Kidney capillary endothelial cell (primary cell): ENCODE measurements around the gene UACA.
"Not testable (repeated sequence)": the region's sequence is repeated elsewhere in the genome, so short reads cannot be mapped to it uniquely, and the experiment has no call there.

Source experiments
- DNase-seq: peaks from one replicate; pipeline ENCODE4 v3.0.0-alpha.2; 2018; ENCODE audit warnings: low spot score

UACA gene

DNA sequence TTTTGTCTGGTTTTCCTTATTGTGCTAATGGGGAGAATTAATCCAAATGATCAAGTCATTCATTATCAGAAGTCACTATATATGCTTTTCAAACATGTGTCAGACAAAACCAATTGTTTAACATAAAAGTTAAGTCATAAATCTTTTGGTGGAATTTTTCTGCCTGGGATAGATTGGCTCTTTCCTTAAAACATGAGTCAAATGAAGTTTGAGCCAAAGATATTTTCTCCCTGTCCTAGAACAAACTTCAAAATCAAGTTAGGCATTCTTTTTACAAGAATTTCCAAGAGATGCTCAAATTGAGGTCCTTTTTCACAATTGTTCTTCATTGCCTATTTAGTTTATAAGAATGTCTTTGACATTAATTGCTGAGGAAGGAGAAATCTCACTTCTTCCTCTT is 138.3 kb downstream of the UACA start:
- DNase-seq, result no peak

DNA sequence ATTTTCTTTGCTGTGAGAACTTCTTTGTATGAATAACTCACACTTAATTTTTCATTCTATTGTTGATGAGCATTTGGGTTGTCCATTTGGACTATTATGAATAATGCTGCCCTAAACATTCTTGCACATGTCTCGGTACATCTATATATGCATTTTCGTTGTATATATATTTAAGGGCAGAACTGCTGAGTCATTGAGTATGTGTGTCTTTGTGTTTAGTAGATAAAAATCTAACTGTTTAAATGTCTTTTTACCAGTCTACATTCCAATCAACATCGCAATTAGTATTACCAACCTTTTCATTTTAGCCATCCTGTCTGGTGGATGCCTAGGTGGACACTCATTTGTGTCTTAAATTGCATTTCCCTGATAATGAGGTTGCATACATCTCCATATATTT is 144.4 kb downstream of the UACA start:
- DNase-seq, result no peak

DNA sequence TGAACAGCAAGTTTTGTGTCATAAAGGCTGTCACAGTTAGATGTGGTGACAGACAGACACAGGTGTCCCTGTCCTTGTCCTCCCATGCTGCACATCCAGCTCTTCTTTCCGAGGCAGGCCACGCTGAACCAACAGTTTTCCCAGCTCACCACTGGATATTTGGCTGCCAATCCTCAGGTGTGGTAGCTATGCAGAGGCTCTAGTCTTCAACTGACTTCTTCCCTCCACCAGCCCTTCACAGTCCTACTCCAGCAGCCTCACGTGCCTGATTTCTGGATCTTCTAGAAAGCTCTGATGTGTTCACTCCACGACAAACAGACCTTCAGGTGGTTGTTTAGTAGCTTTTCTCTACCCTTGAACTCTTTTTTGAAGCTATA is 145.5 kb downstream of the UACA start:
- DNase-seq, result no peak

DNA sequence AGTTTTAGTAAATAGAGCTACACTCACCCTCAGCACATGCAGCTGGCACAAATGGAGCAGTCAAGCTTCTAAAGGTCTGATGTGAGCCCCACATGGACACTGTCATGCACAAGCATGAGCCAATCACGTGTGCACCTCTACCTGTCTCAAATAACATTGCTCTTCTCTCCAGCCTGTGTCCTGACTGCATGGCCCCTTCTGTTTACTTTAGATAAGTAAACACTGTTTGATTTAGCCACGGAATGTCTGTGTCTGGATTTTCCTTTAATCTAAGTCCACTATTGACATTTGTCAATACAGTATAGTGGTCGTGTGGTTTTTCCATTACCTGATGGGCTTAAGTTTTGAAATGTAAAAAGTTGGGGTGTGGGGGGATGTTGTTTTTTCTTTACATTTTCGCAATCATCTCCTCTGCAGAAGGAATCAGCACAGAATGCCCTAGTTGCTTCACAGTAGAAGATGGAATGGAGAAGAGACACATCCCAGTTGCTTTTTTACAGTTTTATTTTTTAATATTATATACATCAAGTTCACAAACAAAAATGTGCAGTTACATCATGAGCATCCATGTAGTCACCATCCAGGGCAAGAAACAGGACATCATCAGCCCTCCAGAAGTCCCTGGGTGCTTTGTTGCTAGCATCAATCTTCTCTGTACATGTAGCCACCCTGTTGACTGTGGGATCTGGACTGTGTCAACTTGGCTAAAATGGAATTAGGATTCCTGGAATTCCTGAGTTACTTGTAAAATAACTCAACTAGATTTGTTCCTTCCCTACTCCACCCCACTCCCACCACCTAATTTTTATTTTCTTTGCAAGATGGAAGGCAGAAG is 146.1 kb downstream of the UACA start:
- no peak for DNase-seq

DNA sequence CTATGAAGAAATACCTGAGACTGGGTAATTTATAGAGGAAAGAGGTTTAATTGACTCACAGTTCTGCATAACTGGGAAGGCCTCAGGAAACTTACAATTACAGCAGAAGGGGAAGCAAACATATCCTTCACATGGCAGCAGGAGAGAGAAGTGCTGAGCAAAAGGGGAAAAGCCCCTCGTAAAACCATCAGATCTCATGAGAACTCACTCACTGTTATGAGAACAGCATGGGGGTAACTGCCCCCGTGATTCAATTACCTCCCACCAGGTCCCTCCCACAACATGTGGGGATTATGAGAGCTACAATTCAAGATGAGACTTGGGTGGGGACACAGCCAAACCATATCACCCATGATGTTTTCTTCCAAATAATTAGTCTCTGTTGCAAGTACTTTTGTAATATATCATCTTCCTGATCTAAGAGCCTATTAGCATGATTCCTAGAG is 147.0 kb downstream of the UACA start:
- DNase-seq, result not testable (repeated sequence)

DNA sequence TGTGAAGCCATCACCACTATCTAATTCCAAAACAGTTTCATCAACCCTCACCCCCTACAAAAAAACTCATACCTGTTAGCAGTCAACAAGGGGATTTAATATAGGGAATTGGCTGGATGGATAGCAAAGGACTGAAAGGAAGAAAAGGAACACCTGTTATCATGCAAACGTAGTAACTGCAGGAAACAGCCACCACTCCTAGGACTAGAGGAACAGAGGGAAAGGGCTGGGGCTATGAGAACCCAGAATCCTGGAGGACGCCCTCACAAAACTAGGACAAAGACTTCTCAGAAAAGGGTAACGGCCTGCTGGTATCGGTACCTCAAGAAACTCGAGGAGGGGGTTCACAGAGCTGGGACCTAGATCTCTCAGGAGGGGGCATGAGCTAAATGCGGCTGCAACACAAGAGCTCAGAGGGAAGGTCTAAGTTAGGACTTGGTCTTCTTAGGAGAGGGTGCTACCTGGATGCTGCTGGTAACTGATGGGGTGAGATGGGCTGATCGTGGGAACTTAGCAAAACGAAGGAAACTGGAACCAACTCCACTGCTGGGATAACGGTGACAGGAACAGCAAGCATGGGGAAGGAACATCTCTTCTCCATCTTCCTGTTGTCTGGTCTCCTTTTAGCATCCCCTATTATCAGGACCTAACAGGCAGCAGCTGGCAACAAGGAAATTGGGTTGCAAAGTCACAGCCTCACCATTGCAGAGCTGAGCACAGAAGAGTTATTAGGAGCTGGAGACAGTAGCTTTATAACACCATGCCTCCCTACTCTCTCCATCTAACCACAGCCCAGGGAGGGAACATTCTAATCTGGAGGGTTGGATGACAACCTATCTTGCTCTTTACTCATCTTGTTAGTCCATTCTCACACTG is 147.7 kb downstream of the UACA start:
- no peak for DNase-seq

DNA sequence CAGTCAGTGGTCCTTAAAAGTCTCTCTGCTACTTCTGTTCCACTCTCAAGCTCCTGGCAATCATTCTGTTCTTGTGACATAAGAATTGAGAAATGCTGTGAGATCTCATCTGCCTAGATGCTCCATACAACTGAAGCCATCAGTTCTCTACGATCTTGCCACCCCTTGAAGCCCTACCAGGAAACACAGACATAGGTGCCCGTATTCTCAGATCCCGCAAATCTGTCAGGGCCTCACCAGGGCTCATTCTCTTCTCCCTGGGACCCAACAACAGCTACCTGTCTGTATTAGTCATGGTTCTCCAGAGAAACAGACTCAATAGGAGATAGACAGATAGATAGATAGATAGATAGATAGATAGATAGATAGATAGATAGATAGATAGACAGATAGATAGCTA is 149.1 kb downstream of the UACA start:
- DNase-seq, result no peak

DNA sequence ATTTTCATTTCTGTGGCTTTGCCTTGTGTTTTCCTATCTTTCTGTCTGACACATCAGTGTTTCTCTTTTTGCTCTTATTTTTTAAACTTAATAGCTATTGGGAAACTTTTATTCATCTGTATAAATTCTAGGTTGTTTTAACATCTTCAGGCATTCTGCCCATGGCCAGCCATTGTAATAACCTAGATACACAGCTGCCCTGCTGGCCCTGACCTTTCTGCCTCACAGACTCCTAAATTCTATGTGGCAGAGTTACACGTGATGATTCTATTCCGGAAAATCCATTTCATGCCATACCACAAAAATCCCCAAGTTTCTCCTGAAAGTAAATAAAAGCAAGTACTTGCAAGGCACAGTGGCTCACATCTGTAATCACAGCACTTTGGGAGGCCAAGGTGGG is 150.1 kb downstream of the UACA start:
- DNase-seq, result no peak

DNA sequence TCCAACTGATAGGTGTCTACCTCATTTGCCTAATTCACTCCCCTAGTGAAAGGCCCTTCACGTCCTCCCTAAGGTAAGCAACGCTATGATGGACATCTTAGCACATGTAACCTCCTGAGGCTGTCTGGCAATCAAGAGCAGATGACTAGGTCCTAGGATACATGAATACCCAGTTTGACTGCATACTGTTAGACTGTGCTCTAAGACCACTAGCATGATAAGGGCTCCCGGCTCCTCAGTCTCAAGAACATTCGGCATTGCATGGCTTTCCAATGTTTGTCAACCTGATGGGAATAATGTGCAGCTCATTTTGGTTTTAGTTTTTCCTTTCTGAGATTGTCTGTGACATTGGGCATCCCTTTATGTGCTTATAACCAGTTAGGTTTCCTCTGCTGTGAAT is 152.1 kb downstream of the UACA start:
- no peak for DNase-seq

DNA sequence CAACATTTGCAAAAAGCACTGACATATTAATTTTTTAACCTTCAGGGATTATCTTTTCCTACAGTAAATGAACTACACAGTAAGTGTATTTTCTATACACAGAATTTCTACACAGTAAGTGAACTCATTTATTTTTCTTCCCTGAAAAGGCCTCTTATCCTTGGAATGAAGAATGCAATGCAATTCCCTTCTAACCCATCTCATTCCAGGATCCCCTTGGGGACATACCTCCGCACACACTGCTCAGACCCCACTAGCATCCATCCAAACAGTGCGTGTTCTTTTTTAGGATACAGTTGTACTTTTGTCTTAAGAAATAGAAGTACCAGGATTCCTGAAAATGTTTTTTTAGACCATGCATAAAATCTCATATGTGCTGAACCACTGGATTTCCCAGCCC is 152.8 kb downstream of the UACA start:
- no peak for DNase-seq

DNA sequence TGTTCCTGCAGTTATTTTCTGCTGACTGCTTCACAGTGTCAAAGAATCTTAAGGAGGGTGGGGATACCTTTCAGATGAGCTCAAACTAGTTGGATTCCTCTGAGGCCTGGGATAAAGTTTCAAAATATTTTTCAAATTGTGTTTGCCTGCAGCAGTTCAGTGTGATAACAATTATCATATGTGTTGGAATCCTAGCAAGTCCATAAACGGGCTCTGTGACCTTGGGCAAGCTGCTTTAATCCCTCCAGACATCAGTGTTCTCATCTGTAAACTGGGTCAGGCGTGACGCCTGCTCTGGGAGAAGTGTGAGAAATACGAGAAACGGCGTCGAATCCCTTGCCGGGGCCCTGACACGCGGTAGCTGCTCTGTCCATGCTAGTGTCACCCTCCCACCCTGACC is 153.5 kb downstream of the UACA start:
- DNase-seq, result no peak

DNA sequence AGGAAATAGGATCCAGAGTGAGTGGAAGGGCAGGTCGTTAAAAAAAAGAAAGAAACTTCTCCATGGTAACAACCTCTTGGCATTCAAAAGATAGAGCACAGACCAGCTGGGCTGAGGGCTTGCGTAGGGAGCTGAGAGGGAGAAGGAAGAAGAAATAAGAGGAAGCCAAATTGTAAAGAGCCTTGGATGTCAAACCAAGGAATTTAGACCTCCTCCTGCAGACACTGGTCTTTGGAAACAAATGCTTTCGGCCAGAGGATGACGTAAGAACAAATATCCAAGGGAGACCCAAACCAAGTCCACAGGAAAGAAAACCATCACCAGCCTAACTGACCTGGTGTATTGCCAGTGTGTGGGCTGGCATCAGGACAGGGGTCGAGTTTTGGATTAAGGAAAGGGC is 155.2 kb downstream of the UACA start:
- no peak for DNase-seq

DNA sequence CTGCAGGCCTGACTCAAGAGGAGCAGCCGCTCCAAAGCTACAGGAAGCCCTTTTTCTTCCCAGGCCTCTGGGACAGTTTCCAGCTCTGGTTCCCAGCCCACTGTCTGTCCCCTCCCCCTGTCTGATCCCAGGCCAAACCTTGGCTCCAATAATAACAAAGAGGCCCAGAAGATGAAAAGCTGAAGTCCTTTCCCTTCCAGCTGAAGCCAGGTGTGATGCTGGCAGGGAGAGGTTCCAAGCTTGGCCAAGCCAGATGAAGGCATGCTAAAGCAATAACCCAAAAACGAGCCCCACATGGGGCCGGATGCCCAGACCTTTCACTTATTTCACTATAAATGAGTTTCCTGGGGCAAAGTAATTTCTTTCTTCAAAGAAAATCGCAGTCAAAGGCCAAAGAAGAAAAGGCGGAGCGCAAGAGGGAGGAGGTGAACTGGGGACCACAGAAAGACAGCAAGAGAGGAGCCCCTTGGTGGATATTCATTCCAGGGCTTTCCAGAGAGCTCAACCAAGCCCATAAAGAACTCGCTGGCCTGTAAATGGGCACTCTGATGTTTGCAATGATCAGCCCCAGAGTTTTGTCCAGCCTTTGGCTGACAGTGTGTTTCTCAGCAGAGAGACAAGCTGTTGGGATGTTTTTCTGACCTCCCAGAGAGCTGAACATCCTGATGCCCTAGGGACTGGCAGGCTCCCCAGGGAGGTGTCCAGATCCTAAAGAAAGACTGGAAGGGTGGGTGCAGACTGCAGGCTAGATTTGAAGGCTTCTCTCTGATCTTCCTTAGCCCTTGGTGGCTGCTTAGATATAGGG is 157.6 kb downstream of the UACA start:
- DNase-seq, result no peak

DNA sequence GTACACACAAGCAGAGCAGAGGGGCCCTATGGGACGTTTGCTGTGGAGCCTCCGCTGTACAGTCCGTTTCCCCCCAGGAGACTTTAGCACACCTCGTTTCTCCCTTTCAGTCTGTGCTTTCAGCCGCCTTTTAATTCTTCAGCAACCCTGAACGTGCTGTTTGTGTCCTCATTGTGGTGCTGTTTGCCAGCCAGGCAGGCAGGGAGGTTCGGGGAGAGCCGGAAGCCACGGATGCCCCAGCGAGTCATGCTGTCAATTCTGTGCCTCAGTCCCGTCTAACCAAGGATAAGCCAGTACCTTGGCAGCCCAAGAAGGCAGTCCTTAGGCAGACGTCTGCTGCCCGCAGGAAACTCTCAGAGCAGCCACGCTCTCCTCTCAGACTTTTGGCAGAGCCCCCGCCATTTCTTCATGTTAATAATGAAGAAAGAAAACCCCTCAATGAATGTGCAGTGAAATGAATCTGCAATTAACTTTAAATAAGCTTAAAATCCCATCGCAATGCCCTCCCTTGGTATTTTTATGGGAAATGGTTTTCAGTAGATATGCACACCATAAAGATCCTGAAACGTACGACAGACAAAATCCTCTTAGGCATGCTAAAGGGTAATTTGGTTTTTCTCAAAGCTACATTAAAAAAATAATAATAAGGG is 158.6 kb downstream of the UACA start:
- peak; percentile 51 for DNase-seq
